ENCODE results near the gene MMP10. TPM values are rescaled to one million over a fixed set of nuclear protein-coding genes. Genes with fewer than 3 reads are reported as not detected.

The MMP10 gene
- total RNA-seq, 1 donor from 2014 or later: not detected

GRCh38 chr11:102783720-102784119 lies 3.3 kb upstream of the MMP10 start:
- no peaks in the 10 kb centered on the region for H3K4me1 Mint-ChIP-seq (ENCODE audit: unreplicated experiment)
- no peak for DNase-seq (ENCODE audit: low spot score)
- no peaks in the 10 kb centered on the region for H3K9me3 Mint-ChIP-seq (ENCODE audit: unreplicated experiment)
- no peak overlapping the region for H3K27ac Mint-ChIP-seq (ENCODE audit: unreplicated experiment)
- no peaks in the 10 kb centered on the region for H3K27me3 Mint-ChIP-seq (ENCODE audit: unreplicated experiment)
- no peak for TF ChIP-seq CTCF (IDR thresholded peaks at IDR 0.05; ENCODE audit: unreplicated experiment)
- H3K4me3 Mint-ChIP-seq (ENCODE audit: unreplicated experiment): no peak overlapping the region
- no peaks in the 10 kb centered on the region for H3K36me3 Mint-ChIP-seq (ENCODE audit: low read depth, unreplicated experiment)

GRCh38 chr11:102783016-102783415 lies 2.6 kb upstream of the MMP10 start:
- Mint-ChIP-seq H3K36me3 (ENCODE audit: low read depth, unreplicated experiment) (no peaks in the 10 kb centered on the region), H3K27me3 (ENCODE audit: unreplicated experiment) (no peaks in the 10 kb centered on the region), H3K9me3 (ENCODE audit: unreplicated experiment) (no peaks in the 10 kb centered on the region), H3K27ac (ENCODE audit: unreplicated experiment) (no peak overlapping the region), H3K4me3 (ENCODE audit: unreplicated experiment) (no peak overlapping the region), H3K4me1 (ENCODE audit: unreplicated experiment) (no peaks in the 10 kb centered on the region)
- no peak for TF ChIP-seq CTCF (IDR thresholded peaks at IDR 0.05; ENCODE audit: unreplicated experiment)
- no peak for DNase-seq (ENCODE audit: low spot score)

DNA sequence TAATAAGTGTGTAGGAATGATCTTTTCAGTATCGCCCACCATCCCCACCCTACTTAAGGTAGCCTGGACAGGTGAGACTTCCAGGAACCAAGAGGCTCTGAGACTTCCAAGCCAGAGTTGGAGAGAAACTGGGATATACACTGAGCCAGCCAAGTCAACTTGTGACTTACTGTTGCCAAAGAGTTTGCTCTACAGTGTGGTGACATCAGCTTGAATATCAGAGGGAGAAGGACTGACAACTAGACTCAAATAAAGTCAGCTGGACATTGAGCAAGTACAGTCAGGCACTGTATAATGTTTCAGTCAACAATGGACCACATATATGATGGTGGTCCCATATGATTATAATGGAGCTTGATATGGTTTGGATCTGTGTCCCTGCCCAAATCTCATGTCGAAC lies 1.2 kb upstream of the MMP10 start:
- Mint-ChIP-seq H3K9me3 (ENCODE audit: unreplicated experiment) (no peaks in the 10 kb centered on the region), H3K4me1 (ENCODE audit: unreplicated experiment) (no peaks in the 10 kb centered on the region), H3K4me3 (ENCODE audit: unreplicated experiment) (no peak overlapping the region), H3K27ac (ENCODE audit: unreplicated experiment) (no peak overlapping the region), H3K36me3 (ENCODE audit: low read depth, unreplicated experiment) (no peaks in the 10 kb centered on the region), H3K27me3 (ENCODE audit: unreplicated experiment) (no peaks in the 10 kb centered on the region)
- DNase-seq (ENCODE audit: low spot score): no peak
- no peak for TF ChIP-seq CTCF (IDR thresholded peaks at IDR 0.05; ENCODE audit: unreplicated experiment)

GRCh38 chr11:102776454-102776853 lies 4.0 kb downstream of the MMP10 start:
- H3K4me3 Mint-ChIP-seq (ENCODE audit: unreplicated experiment): no peak overlapping the region
- DNase-seq (ENCODE audit: low spot score): no peak
- H3K27ac Mint-ChIP-seq (ENCODE audit: unreplicated experiment): no peak overlapping the region
- no peaks in the 10 kb centered on the region for H3K9me3 Mint-ChIP-seq (ENCODE audit: unreplicated experiment)
- no peaks in the 10 kb centered on the region for H3K27me3 Mint-ChIP-seq (ENCODE audit: unreplicated experiment)
- no peaks in the 10 kb centered on the region for H3K36me3 Mint-ChIP-seq (ENCODE audit: low read depth, unreplicated experiment)
- H3K4me1 Mint-ChIP-seq (ENCODE audit: unreplicated experiment): no peaks in the 10 kb centered on the region
- no peak for TF ChIP-seq CTCF (IDR thresholded peaks at IDR 0.05; ENCODE audit: unreplicated experiment)

- no peak overlapping the region for H3K4me3 Mint-ChIP-seq (ENCODE audit: unreplicated experiment)
Observed at GRCh38 chr11:102773386-102773785, 7.0 kb downstream of the MMP10 start.

More at GRCh38 chr11:102773386-102773785, 7.0 kb downstream of the MMP10 start:
- DNase-seq (ENCODE audit: low spot score): no peak
- H3K27me3 Mint-ChIP-seq (ENCODE audit: unreplicated experiment): no peaks in the 10 kb centered on the region
- H3K27ac Mint-ChIP-seq (ENCODE audit: unreplicated experiment): no peak overlapping the region
- no peaks in the 10 kb centered on the region for H3K4me1 Mint-ChIP-seq (ENCODE audit: unreplicated experiment)
- no peaks in the 10 kb centered on the region for H3K9me3 Mint-ChIP-seq (ENCODE audit: unreplicated experiment)
- H3K36me3 Mint-ChIP-seq (ENCODE audit: low read depth, unreplicated experiment): no peaks in the 10 kb centered on the region
- TF ChIP-seq CTCF (IDR thresholded peaks at IDR 0.05; ENCODE audit: unreplicated experiment): no peak

Data from endothelial cell (in vitro differentiated cells).